SK-N-MC (cell line): ENCODE results near the gene ARFRP1.
"Not testable (repeated sequence)": the region's sequence is repeated elsewhere in the genome, so short reads cannot be mapped to it uniquely, and the experiment has no call there.

Experiments used
- DNase-seq: peaks from one replicate; pipeline ENCODE4 v3.0.0-alpha.2; 2011; ENCODE audit warnings: low read depth, low spot score
- H3K27ac ChIP-seq: fragments of 200-600 bp; sonication (generic); 2 replicates; pipeline ENCODE4 v1.5.1; 2016; ENCODE audit warnings: mixed run types
- H3K36me3 ChIP-seq: fragments of 200-600 bp; sonication (generic); 2 replicates; pipeline ENCODE4 v1.6.1; 2017; ENCODE audit warnings: antibody characterized with exemption, low read length, mixed read lengths; ENCODE audit not compliant: insufficient read depth
- H3K4me3 ChIP-seq: fragments of 200-600 bp; sonication (generic); 2 replicates; pipeline ENCODE4 v1.5.1; 2016
- H3K9ac ChIP-seq: fragments of 200-600 bp; sonication (generic); 2 replicates; pipeline ENCODE4 v1.8.0; 2017; ENCODE audit warnings: mixed run types, mixed read lengths; ENCODE audit not compliant: insufficient read length
- H3K9me3 ChIP-seq: fragments of 200-600 bp; sonication (generic); 2 replicates; pipeline ENCODE4 v1.6.1; 2017; ENCODE audit warnings: low read depth, mild to moderate bottlenecking, antibody characterized with exemption, low read length, moderate library complexity, mixed read lengths
- EZH2 ChIP-seq: fragments of 200-600 bp; sonication (generic); IDR thresholded peaks from one replicate; pipeline ENCODE4 v1.6.1; 2017; ENCODE audit warnings: antibody characterized with exemption
- FOXP2 ChIP-seq: optimal IDR thresholded peaks from 2 replicates; pipeline ENCODE3; 2011; ENCODE audit warnings: mild to moderate bottlenecking, moderate library complexity; ENCODE audit not compliant: insufficient read depth; ENCODE audit errors: extremely low read length, control extremely low read depth
- POLR2AphosphoS5 ChIP-seq: IDR thresholded peaks from 2 replicates; pipeline ENCODE4 v1.6.1; 2012; ENCODE audit warnings: mild to moderate bottlenecking, low read depth, low read length, borderline replicate concordance

Gene ARFRP1

GRCh38 chr20:63679799-63680305 is 27.9 kb downstream of the ARFRP1 start:
- H3K9ac ChIP-seq = no peak overlapping the region
- no peaks in the 10 kb centered on the region; the same call in 1 of the 2 replicates for H3K36me3 ChIP-seq
- H3K27ac ChIP-seq = no peak overlapping the region
- no peak overlapping the region for H3K4me3 ChIP-seq
- TF ChIP-seq FOXP2 = no peak
- no peak for TF ChIP-seq EZH2
- TF ChIP-seq POLR2AphosphoS5 = no peak
- DNase-seq = no peak
- H3K9me3 ChIP-seq = no peaks in the 10 kb centered on the region

- no peak overlapping the region for H3K9ac ChIP-seq
- H3K36me3 ChIP-seq = peaks cover 5% of the 10 kb centered on the region; the same call in 1 of the 2 replicates
- no peak for TF ChIP-seq FOXP2
- TF ChIP-seq EZH2 = no peak
- no peak for TF ChIP-seq POLR2AphosphoS5
- H3K27ac ChIP-seq = no peak overlapping the region
- H3K9me3 ChIP-seq = no peaks in the 10 kb centered on the region
- no peak overlapping the region for H3K4me3 ChIP-seq
- no peak for DNase-seq
These were observed 28.9 kb downstream of the ARFRP1 start for GRCh38 chr20:63678667-63679465.

- Histone ChIP-seq H3K36me3 (peaks cover 8% of the 10 kb centered on the region; the same call in 1 of the 2 replicates), H3K27ac (no peak overlapping the region)
- no peak for TF ChIP-seq EZH2
- no peak for TF ChIP-seq POLR2AphosphoS5
- no peak for TF ChIP-seq FOXP2
These were observed 29.7 kb downstream of the ARFRP1 start for GRCh38 chr20:63678071-63678470.

GRCh38 chr20:63675681-63676368 is 32.0 kb downstream of the ARFRP1 start:
- TF ChIP-seq EZH2 (no peak), FOXP2 (no peak), POLR2AphosphoS5 (no peak)
- DNase-seq = no peak
- peaks cover 8% of the 10 kb centered on the region; the same call in 1 of the 2 replicates for H3K36me3 ChIP-seq

More at GRCh38 chr20:63678071-63678470, 29.7 kb downstream of the ARFRP1 start:
- DNase-seq = no peak
- Histone ChIP-seq H3K9me3 (no peaks in the 10 kb centered on the region), H3K9ac (no peak overlapping the region), H3K4me3 (no peak overlapping the region)

GRCh38 chr20:63673951-63674350 is 33.8 kb downstream of the ARFRP1 start:
- TF ChIP-seq EZH2 = no peak
- TF ChIP-seq POLR2AphosphoS5 = no peak
- no peak for TF ChIP-seq FOXP2
- DNase-seq = no peak
- H3K36me3 ChIP-seq = peaks cover 8% of the 10 kb centered on the region; the same call in 1 of the 2 replicates
- H3K27ac ChIP-seq = no peak overlapping the region
- H3K4me3 ChIP-seq = no peak overlapping the region
- no peak overlapping the region for H3K9ac ChIP-seq
- H3K9me3 ChIP-seq = no peaks in the 10 kb centered on the region

More at GRCh38 chr20:63675681-63676368, 32.0 kb downstream of the ARFRP1 start:
- H3K27ac ChIP-seq = no peak overlapping the region
- H3K9ac ChIP-seq = no peak overlapping the region
- H3K9me3 ChIP-seq = no peaks in the 10 kb centered on the region
- H3K4me3 ChIP-seq = no peak overlapping the region

GRCh38 chr20:63672666-63673065 is 35.1 kb downstream of the ARFRP1 start:
- no peak for DNase-seq
- no peak for TF ChIP-seq FOXP2
- no peak for TF ChIP-seq EZH2
- TF ChIP-seq POLR2AphosphoS5 = no peak
- H3K36me3 ChIP-seq = peaks cover 20% of the 10 kb centered on the region; the same call in 1 of the 2 replicates
- no peak overlapping the region for H3K27ac ChIP-seq
- no peak overlapping the region for H3K9ac ChIP-seq
- H3K9me3 ChIP-seq = no peaks in the 10 kb centered on the region
- no peak overlapping the region for H3K4me3 ChIP-seq

GRCh38 chr20:63671695-63672094 is 36.1 kb downstream of the ARFRP1 start:
- H3K36me3 ChIP-seq = peaks cover 28% of the 10 kb centered on the region
- H3K9me3 ChIP-seq, H3K27ac ChIP-seq, DNase-seq, H3K4me3 ChIP-seq, H3K9ac ChIP-seq: not testable (repeated sequence)

- Histone ChIP-seq H3K9ac (no peak overlapping the region), H3K4me3 (no peak overlapping the region), H3K36me3 (peaks cover 29% of the 10 kb centered on the region), H3K9me3 (no peaks in the 10 kb centered on the region), H3K27ac (no peak overlapping the region)
- no peak for DNase-seq
- TF ChIP-seq POLR2AphosphoS5 (no peak), FOXP2 (no peak), EZH2 (no peak)
These were observed 39.4 kb downstream of the ARFRP1 start for GRCh38 chr20:63668351-63668750.
